ENCODE measurements around the gene DTNA. TPM values are rescaled to one million over a fixed set of nuclear protein-coding genes. Genes with fewer than 3 reads are reported as not detected.
"Not testable (repeated sequence)": the region's sequence is repeated elsewhere in the genome, so short reads cannot be mapped to it uniquely, and the experiment has no call there.

DTNA gene
- total RNA-seq, 4 donors from 2014 or later: 6.7 to 30.5 (median 9.5) TPM

DNA sequence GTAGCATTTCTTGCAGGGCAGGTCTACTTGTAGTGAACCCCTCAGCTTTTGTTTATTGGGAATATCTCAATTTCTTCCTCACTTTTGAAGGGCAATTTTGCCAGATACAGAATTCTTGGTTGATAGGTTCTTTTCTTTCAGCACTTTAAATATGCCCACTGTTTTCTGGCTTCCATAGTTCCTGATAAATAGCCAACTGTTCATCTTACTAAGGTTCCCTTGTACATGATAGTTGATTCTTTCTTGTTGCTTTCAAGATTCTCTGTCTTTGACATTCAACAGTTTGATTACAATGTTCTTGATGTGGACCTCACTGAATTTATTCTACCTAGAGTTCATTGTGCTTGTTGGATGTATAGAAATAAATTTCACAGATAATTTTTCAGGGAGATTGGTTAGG is 183.1 kb downstream of the DTNA start:
- Histone ChIP-seq H3K4me1 (no peaks in the 10 kb centered on the region), H3K27ac (no peak overlapping the region), H3K27me3 (no peaks in the 10 kb centered on the region), H3K36me3 (no peaks in the 10 kb centered on the region), H3K4me3 (no peak overlapping the region), H3K9me3 (no peaks in the 10 kb centered on the region)
- TF ChIP-seq POLR2A (IDR thresholded peaks at IDR 0.05): no peak
- DNase-seq: no peak

DNA sequence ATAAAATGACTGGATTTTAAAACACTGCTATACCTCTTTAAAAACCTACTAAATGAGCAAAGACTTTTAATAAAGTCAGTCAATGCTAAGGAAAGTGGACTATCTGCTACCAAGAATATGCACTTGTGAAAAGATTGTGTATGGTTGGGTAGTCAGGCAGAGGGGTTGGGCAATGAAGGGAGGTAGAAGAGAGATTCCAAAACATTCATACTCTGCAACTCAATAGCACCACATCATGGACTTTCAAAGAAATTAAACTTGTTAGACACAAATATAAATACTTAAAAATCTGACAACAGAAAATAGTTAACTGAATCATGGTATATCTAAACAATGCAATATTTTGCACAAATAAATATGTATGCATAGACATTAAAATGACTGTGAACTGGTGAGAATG is 191.2 kb downstream of the DTNA start:
- H3K27me3 ChIP-seq: no peaks in the 10 kb centered on the region

DNA sequence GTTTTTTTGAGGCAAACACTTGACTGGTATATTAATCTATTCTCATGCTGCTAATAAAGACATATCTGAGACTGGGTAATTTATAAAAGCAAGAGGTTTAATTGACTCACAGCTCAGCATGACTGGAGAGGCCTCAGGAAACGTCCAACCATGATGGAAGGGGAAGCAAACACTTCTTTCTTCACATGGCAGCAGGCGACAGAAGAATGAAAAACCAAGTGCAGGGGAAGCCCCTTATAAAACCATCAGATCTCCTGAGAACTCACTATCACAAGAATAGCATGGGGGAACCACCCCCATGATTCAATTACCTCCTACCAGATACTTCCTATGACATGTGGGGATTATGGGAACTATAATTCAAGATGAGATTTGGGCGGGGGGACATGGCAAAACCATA is 194.9 kb downstream of the DTNA start:
- H3K4me3 ChIP-seq: no peak overlapping the region
- H3K36me3 ChIP-seq: no peaks in the 10 kb centered on the region
- H3K9me3 ChIP-seq: no peaks in the 10 kb centered on the region
- H3K27ac ChIP-seq: no peak overlapping the region
- no peak for TF ChIP-seq POLR2A (IDR thresholded peaks at IDR 0.05)
- TF ChIP-seq, protein P1, sequence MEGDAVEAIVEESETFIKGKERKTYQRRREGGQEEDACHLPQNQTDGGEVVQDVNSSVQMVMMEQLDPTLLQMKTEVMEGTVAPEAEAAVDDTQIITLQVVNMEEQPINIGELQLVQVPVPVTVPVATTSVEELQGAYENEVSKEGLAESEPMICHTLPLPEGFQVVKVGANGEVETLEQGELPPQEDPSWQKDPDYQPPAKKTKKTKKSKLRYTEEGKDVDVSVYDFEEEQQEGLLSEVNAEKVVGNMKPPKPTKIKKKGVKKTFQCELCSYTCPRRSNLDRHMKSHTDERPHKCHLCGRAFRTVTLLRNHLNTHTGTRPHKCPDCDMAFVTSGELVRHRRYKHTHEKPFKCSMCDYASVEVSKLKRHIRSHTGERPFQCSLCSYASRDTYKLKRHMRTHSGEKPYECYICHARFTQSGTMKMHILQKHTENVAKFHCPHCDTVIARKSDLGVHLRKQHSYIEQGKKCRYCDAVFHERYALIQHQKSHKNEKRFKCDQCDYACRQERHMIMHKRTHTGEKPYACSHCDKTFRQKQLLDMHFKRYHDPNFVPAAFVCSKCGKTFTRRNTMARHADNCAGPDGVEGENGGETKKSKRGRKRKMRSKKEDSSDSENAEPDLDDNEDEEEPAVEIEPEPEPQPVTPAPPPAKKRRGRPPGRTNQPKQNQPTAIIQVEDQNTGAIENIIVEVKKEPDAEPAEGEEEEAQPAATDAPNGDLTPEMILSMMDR (IDR thresholded peaks at IDR 0.05): no peak
- DNase-seq: no peak
- H3K4me1 ChIP-seq: no peaks in the 10 kb centered on the region
- H3K27me3 ChIP-seq: no peaks in the 10 kb centered on the region

More for the DNA sequence above, 191.2 kb downstream of the DTNA start:
- TF ChIP-seq, protein P1 (IDR thresholded peaks at IDR 0.05): no peak
- no peak for TF ChIP-seq POLR2A (IDR thresholded peaks at IDR 0.05)
- Histone ChIP-seq H3K36me3 (no peaks in the 10 kb centered on the region), H3K9me3 (no peaks in the 10 kb centered on the region), H3K27ac (no peak overlapping the region), H3K4me3 (no peak overlapping the region), H3K4me1 (no peaks in the 10 kb centered on the region)
- no peak for DNase-seq

DNA sequence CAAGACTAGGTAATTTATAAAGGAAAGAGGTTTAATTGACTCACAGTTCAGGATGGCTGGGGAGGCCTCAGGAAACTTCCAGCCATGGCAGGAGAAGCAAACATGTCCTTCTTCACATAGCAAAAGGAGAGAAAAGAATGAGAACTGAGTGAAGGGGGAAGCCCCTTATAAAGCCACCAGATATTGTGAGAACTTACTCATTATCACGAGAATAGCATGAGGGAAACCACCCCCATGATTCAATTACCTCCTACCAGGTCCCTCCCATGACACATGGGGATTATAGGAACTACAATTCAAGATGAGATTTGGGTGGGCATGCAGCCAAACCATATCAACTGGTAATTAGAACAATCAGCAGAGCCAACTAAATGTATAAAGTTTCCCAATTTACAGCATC is 196.9 kb downstream of the DTNA start:
- not testable (repeated sequence) for DNase-seq, H3K4me3 ChIP-seq, H3K27ac ChIP-seq

DNA sequence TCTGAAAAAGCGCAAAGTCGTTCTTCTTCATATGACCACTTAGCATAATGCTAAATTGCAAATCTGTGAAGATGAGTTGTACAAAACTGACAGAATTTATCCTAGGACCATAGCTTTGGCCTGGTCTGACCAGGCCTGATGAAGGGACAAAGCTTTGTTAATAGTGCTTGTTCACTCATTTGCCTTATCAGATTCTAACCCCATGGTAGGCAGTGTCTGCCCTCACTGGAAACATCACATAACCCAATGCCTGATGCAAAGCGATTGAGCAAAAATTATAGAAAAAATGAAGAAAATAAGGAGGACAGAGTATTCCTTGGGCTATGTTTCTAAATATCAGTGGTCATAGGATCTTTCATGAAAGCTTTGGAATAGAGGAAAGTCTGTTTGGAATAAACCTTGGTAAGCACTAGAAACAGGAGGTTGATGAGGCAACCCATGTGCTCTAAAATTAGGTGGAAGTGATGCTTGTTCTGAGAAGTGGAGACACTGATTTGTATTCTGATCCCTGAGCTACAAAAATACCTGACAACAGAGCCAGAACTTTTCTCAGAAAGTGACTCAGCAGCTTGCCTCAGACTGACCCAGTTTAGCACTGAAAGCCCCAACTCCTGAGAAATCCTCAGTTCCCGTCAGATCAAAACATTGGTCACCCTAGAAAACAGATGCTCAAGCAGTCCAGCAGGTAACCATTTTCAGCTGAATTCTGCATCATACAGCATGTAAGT is 199.7 kb downstream of the DTNA start:
- DNase-seq: no peak
- H3K4me1 ChIP-seq: peaks cover 0 to 7% (median 0%) of the 10 kb centered on the region in 4 donors
- TF ChIP-seq, protein P1 (IDR thresholded peaks at IDR 0.05): no peak
- TF ChIP-seq POLR2A (IDR thresholded peaks at IDR 0.05): no peak
- H3K4me3 ChIP-seq: no peak overlapping the region
- H3K9me3 ChIP-seq: no peaks in the 10 kb centered on the region
- H3K27me3 ChIP-seq: no peaks in the 10 kb centered on the region
- H3K27ac ChIP-seq: no peak overlapping the region
- no peaks in the 10 kb centered on the region for H3K36me3 ChIP-seq

More for the DNA sequence above, 196.9 kb downstream of the DTNA start:
- H3K4me1 ChIP-seq, H3K36me3 ChIP-seq, H3K27me3 ChIP-seq, H3K9me3 ChIP-seq: not testable (repeated sequence)

DNA sequence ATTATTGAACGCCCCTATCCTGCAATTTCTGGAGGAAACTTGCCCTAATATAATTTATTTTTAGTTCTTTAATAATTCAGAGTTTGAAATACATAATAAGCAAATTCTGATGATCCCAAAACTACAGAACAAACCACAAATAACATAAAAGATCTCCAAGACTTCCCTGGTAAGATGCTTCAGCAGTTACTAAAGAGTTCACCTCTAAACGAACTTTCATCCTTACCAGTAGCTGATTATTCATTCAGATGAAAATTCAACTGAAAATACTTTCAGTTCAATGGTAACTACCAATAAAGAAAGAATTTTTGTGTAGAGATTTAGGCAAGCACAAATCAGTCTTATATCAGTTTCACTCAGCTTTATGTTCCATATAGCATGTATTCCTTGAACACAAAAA is 201.0 kb downstream of the DTNA start:
- Histone ChIP-seq H3K4me3 (no peak overlapping the region), H3K27me3 (no peaks in the 10 kb centered on the region), H3K4me1 (peaks cover 0 to 7% (median 0%) of the 10 kb centered on the region in 4 donors), H3K36me3 (no peaks in the 10 kb centered on the region), H3K27ac (no peak overlapping the region), H3K9me3 (no peaks in the 10 kb centered on the region)
- TF ChIP-seq POLR2A (IDR thresholded peaks at IDR 0.05): no peak
- TF ChIP-seq, protein P1 (IDR thresholded peaks at IDR 0.05): no peak
- no peak for DNase-seq

Measured in Peyer's patch (tissue), 4 donors.